GM12878 (cell line): ENCODE measurements around the gene NKG7. TPM values are rescaled to one million over a fixed set of nuclear protein-coding genes. Genes with fewer than 3 reads are reported as not detected.
A peak's percentile ranks its signal among the peaks of the same experiment; 100 is the strongest.

Source experiments
- ATAC-seq: fragments of 200-7000 bp; cut with Tn5 transposase; 3 replicates; pipeline ENCODE4 v1.9.1; 2020; ENCODE audit warnings: mild to moderate bottlenecking, moderate library complexity
- BruUV-seq: library from RNA; stranded (reverse); fragments of 400-500 nt; replicated peaks from 2 replicates; lab custom pipeline; 2021; lab: Mats Ljungman, UMichigan
- CTCF ChIA-PET: fragments of 300-600 bp; sonication (Branson Sonifier 250); formaldehyde crosslinking; extraction: SDS; loops from one replicate; lab custom pipeline; 2021; ENCODE audit warnings: inconsistent platforms; lab: Yijun Ruan, JAX
- POLR2A ChIA-PET: fragments of 350-600 bp; formaldehyde crosslinking; extraction: SDS; loops from one replicate; lab custom pipeline; 2021; ENCODE audit warnings: inconsistent platforms; lab: Charles Lee
- RAD21 ChIA-PET: fragments of 300-600 bp; sonication (Branson Sonifier 250); formaldehyde crosslinking; loops from one replicate; lab custom pipeline; 2023; ENCODE audit warnings: antibody characterized with exemption; ENCODE audit not compliant: unreplicated experiment; lab: Charles Lee
- SMC1A ChIA-PET: fragments of 300-600 bp; sonication (Branson Sonifier 250); formaldehyde crosslinking; loops from one replicate; lab custom pipeline; 2023; ENCODE audit not compliant: unreplicated experiment, uncharacterized antibody; lab: Charles Lee
- DNase-seq: peaks from one replicate; pipeline ENCODE4 v3.0.0-alpha.2; 2011; ENCODE audit warnings: low read depth, low spot score
- FAIRE-seq: peaks from 3 replicates; lab custom pipeline; 2011; peaks lifted over from hg19 to GRCh38; lab: Jason Lieb, UNC
- H2AFZ ChIP-seq: 2 replicates; pipeline ENCODE4 v1.6.0; 2011; ENCODE audit warnings: low read depth, low read length, control low read depth; ENCODE audit not compliant: control insufficient read depth
- H3K27ac ChIP-seq: 2 replicates; pipeline ENCODE4 v1.5.1; 2011; ENCODE audit warnings: control low read depth; ENCODE audit not compliant: control insufficient read depth, insufficient read depth
- H3K27me3 ChIP-seq, 2 experiments: replicated peaks in 1 of 2; 2 replicates each; pipeline versions ENCODE4 v1.6.0 to v1.6.1; 2011; ENCODE audit warnings: low read length in 1 of 2; ENCODE audit not compliant: control insufficient read depth in 2 of 2, insufficient read depth in 2 of 2
- H3K36me3 ChIP-seq, 2 experiments: 2 replicates each; pipeline ENCODE4 v1.5.1; 2011; ENCODE audit warnings: low read length in 1 of 2; ENCODE audit not compliant: control insufficient read depth in 2 of 2, insufficient read depth in 2 of 2
- H3K4me1 ChIP-seq: 2 replicates; pipeline ENCODE4 v1.6.1; 2011; ENCODE audit warnings: mild to moderate bottlenecking, low read length, moderate library complexity, mixed read lengths; ENCODE audit not compliant: control insufficient read depth, insufficient read depth
- H3K4me2 ChIP-seq: 2 replicates; pipeline ENCODE4 v1.6.0; 2011; ENCODE audit warnings: control low read depth; ENCODE audit not compliant: control insufficient read depth, insufficient read depth
- H3K4me3 ChIP-seq: fragments of 200-600 bp; sonication (generic); 2 replicates; pipeline ENCODE4 v1.5.1; 2016
- H3K79me2 ChIP-seq: 2 replicates; pipeline ENCODE4 v1.6.0; 2011; ENCODE audit warnings: low read length; ENCODE audit not compliant: control insufficient read depth, insufficient read depth
- H3K9ac ChIP-seq: 2 replicates; pipeline ENCODE4 v1.8.0; 2011; ENCODE audit warnings: low read length, control low read depth, mixed read lengths; ENCODE audit not compliant: control insufficient read depth, insufficient read depth
- H3K9me3 ChIP-seq: replicated peaks from 3 replicates; pipeline ENCODE4 v1.5.1; 2011; ENCODE audit warnings: mild to moderate bottlenecking, low read length; ENCODE audit not compliant: control insufficient read depth, insufficient read depth
- H4K20me1 ChIP-seq: 2 replicates; pipeline ENCODE4 v1.6.0; 2011; ENCODE audit not compliant: control insufficient read depth, insufficient read depth
- BHLHE40 ChIP-seq, 2 experiments: fragments of 450-650 bp in 1 of 2; IDR thresholded peaks; 2 replicates each; pipeline ENCODE4 v1.6.1; 2011 to 2017; ENCODE audit warnings: low read depth in 2 of 2, borderline replicate concordance in 1 of 2, improper control_type of control experiment in 1 of 2, low read length in 1 of 2, mild to moderate bottlenecking in 1 of 2
- CREM ChIP-seq: IDR thresholded peaks from 2 replicates; pipeline ENCODE4 v1.6.1; 2014; ENCODE audit warnings: antibody characterized with exemption, low read depth
- EGR1 ChIP-seq, 2 experiments: IDR thresholded peaks; 1 replicate in 1 of 2; 2 replicates in 1 of 2; pipeline ENCODE4 v1.6.1; 2011 to 2012; ENCODE audit warnings: low read depth in 2 of 2, low read length in 2 of 2, borderline replicate concordance in 1 of 2, mild to moderate bottlenecking in 1 of 2, moderate library complexity in 1 of 2
- HDAC6 ChIP-seq: fragments of 200-600 bp; sonication (generic); IDR thresholded peaks from one replicate; pipeline ENCODE4 v1.8.0; 2017; ENCODE audit warnings: antibody characterized with exemption; ENCODE audit not compliant: unreplicated experiment
- IKZF2 ChIP-seq, 2 experiments: fragments of 450-650 bp; IDR thresholded peaks; 2 replicates each; pipeline ENCODE4 v1.6.1; 2017; ENCODE audit warnings: mild to moderate bottlenecking in 2 of 2, moderate library complexity in 2 of 2
- PAX5 ChIP-seq: IDR thresholded peaks from 2 replicates; pipeline ENCODE4 v1.6.1; 2011; ENCODE audit warnings: low read depth, low read length, borderline replicate concordance
- POLR2A ChIP-seq: IDR thresholded peaks from 2 replicates; pipeline ENCODE4 v1.6.1; 2011; ENCODE audit warnings: low read depth, mild to moderate bottlenecking, low read length
- POLR2AphosphoS2 ChIP-seq: IDR thresholded peaks from 2 replicates; pipeline ENCODE4 v1.6.1; 2011; ENCODE audit warnings: low read depth, mild to moderate bottlenecking, low read length, improper control_type of control experiment, moderate library complexity
- RAD21 ChIP-seq: IDR thresholded peaks from 2 replicates; pipeline ENCODE4 v1.6.1; 2011; ENCODE audit warnings: mild to moderate bottlenecking, low read depth, low read length, moderate library complexity; ENCODE audit not compliant: insufficient read depth
- RELB ChIP-seq: fragments of 450-650 bp; IDR thresholded peaks from 2 replicates; pipeline ENCODE4 v1.6.1; 2017; ENCODE audit warnings: low read depth, mild to moderate bottlenecking, moderate library complexity
- SMARCA5 ChIP-seq: fragments of 450-650 bp; IDR thresholded peaks from 2 replicates; pipeline ENCODE4 v1.6.1; 2017; ENCODE audit warnings: mild to moderate bottlenecking
- SMC3 ChIP-seq: IDR thresholded peaks from 2 replicates; pipeline ENCODE4 v1.6.1; 2011; ENCODE audit warnings: low read length, improper control_type of control experiment, borderline replicate concordance
- SP1 ChIP-seq: IDR thresholded peaks from one replicate; pipeline ENCODE4 v1.6.1; 2011; ENCODE audit warnings: low read depth, low read length
- SPI1 ChIP-seq: IDR thresholded peaks from 2 replicates; pipeline ENCODE4 v1.6.1; 2011; ENCODE audit warnings: low read depth, mild to moderate bottlenecking, low read length, moderate library complexity, borderline replicate concordance; ENCODE audit not compliant: insufficient read depth
- YY1 ChIP-seq: IDR thresholded peaks from 2 replicates; pipeline ENCODE4 v1.6.1; 2011; ENCODE audit warnings: low read depth, mild to moderate bottlenecking, low read length
- ZNF592 ChIP-seq: fragments of 450-650 bp; IDR thresholded peaks from 2 replicates; pipeline ENCODE4 v1.6.1; 2017; ENCODE audit warnings: mild to moderate bottlenecking, moderate library complexity
- WGBS: methylation state at CpG from one replicate; pipeline ENCODE4 v1.1.6; 2016; ENCODE audit warnings: low lambda C conversion rate; ENCODE audit not compliant: insufficient replicate concordance, insufficient coverage; ENCODE audit errors: missing lambda C conversion rate; 5-methylcytosine and 5-hydroxymethylcytosine counted together
- in situ Hi-C: fragments of 300-500 bp; cut with MboI; formaldehyde crosslinking; loops from 9 replicates; pipeline ENCODE4 v1.14.3; 2018; ENCODE audit warnings: mixed read lengths
- intact Hi-C: fragments of 100-400 bp; cut with micrococcal nuclease; formaldehyde crosslinking; loops from one replicate; pipeline ENCODE4 v1.14.2; 2022; ENCODE audit not compliant: unreplicated experiment
- polyA plus RNA-seq, 11 experiments: library from polyadenylated mRNA; depleted of rRNA in 4 of 11; unstranded in 6 of 11; stranded (reverse) in 5 of 11; fragments of >200 nt; fragmentation: Nextera tagmentation in 4 of 11; fragmentation: Illumina TruSeq in 1 of 11; extraction: Ambion mirVana in 4 of 11; extraction: Trizol in 1 of 11; gene quantifications; 1 replicate in 1 of 11; 2 replicates in 10 of 11; pipeline versions ENCODE4 v1.2.1 to v1.2.3, GENCODE V29; 2011 to 2016; ENCODE audit warnings: inconsistent platforms in 2 of 11, missing spikeins in 2 of 11, low read depth in 1 of 11
- total RNA-seq, 4 experiments: library from RNA; depleted of rRNA in 3 of 4; stranded (reverse); fragments of >200 nt in 3 of 4; fragmentation: Illumina TruSeq in 1 of 4; extraction: Trizol in 1 of 4; gene quantifications; 2 replicates each; pipeline versions ENCODE4 v1.2.1 to v1.2.3, GENCODE V29; 2013 to 2021

The NKG7 gene
- total and polyA plus RNA-seq, 10 of the 15 experiments (the other 5 are each of a cell fraction or from before 2014, with no cell fraction given), result 10.0 to 48.7 (median 22.3) TPM

GRCh38 chr19:51338563-51339312, 33.7 kb downstream of the NKG7 start:
- intact Hi-C loops (loop anchor here (1.0 to 10.0 kb wide), 6 partner anchors 28 to 316 kb away; partner anchors contain the start of gene ETFB), in situ Hi-C loops (loop anchor here (5.0 kb wide), 2 partner anchors 99 to 324 kb away; no protein-coding TSS in a partner anchor)
- no peaks in the 10 kb centered on the region for H4K20me1 ChIP-seq
- H3K36me3 ChIP-seq, result no peaks in the 10 kb centered on the region
- peak overlapping the region; percentile 18; the same call in 1 of the 2 replicates for H3K9ac ChIP-seq
- WGBS, result 0% methylated on average over 36 of the region's 43 CpGs
- peak overlapping the region; percentile 60 for H3K4me3 ChIP-seq
- FAIRE-seq (peak; percentile 92), ATAC-seq (peak; percentile 91), DNase-seq (peak; percentile 24)
- peak overlapping the region; percentile 100 for H3K4me2 ChIP-seq
- H2AFZ ChIP-seq, result peak overlapping the region; percentile 70
- ChIA-PET SMC1A (interaction anchor here (0.7 to 1.9 kb wide), 8 partner anchors 10 to 103 kb away, joined by 3 to 6 read pairs (median 4); partner anchors contain the start of gene SIGLEC10), CTCF (interaction anchor here (0.7 to 5.1 kb wide), 25 partner anchors 10 to 322 kb away, joined by 3 to 47 read pairs (median 5); partner anchors contain the start of genes ETFB, NKG7 and SIGLEC10), POLR2A (interaction anchor here (0.6 to 2.6 kb wide), 6 partner anchors 27 to 319 kb away, joined by 3 to 13 read pairs (median 8); partner anchors contain the start of genes ETFB and SIGLEC10), RAD21 (interaction anchor here (0.8 to 3.2 kb wide), 10 partner anchors 20 to 318 kb away, joined by 3 to 32 read pairs (median 7); partner anchors contain the start of gene SIGLEC10)
- BruUV-seq, result no TSS peak
- H3K9me3 ChIP-seq, result no peaks in the 10 kb centered on the region; the same call in 2 of the 3 replicates
- peaks cover 5% of the 10 kb centered on the region for H3K4me1 ChIP-seq
- no peaks in the 10 kb centered on the region for H3K27me3 ChIP-seq
- H3K79me2 ChIP-seq, result no peaks in the 10 kb centered on the region
- H3K27ac ChIP-seq, result peak overlapping the region; percentile 22
- TF ChIP-seq SMARCA5, result peak; percentile 50; the same call in 1 of the 2 replicates
- peak; percentile 46 for TF ChIP-seq SP1
- peak; percentile 86 for TF ChIP-seq SMC3
- TF ChIP-seq EGR1 (IDR thresholded peaks at IDR 0.05; ENCODE audit: borderline replicate concordance in 1 of 2, low read depth in 2 of 2, low read length in 2 of 2), result peak in 1 of 2 experiments; percentile 51; a peak in 1 of 3 replicates
- TF ChIP-seq POLR2AphosphoS2, result no peak
- peak; percentile 49; the same call in 1 of the 2 replicates for TF ChIP-seq CREM
- no peak for TF ChIP-seq HDAC6
- TF ChIP-seq BHLHE40 (IDR thresholded peaks at IDR 0.05; ENCODE audit: borderline replicate concordance in 1 of 2, low read depth in 2 of 2, low read length in 1 of 2), result peak in 1 of 2 experiments; percentile 48; a peak in 2 of 4 replicates
- no peak for TF ChIP-seq ZNF592
- TF ChIP-seq POLR2A, result peak; percentile 26; the same call in 1 of the 2 replicates
- no peak for TF ChIP-seq RELB
- TF ChIP-seq RAD21, result peak; percentile 84
- TF ChIP-seq IKZF2 (IDR thresholded peaks at IDR 0.05), result no peak
- TF ChIP-seq PAX5, result 0 out of 2 replicates have a peak, but pooled peaks have one; percentile 12
- peak; percentile 79; the same call in 1 of the 2 replicates for TF ChIP-seq YY1
- no peak for TF ChIP-seq SPI1
